HepG2 (cell line): Measurements from ENCODE around the gene MRPL43. TPM values are rescaled to one million over a fixed set of nuclear protein-coding genes. Genes with fewer than 3 reads are reported as not detected.

Source experiments
- HDAC2 ChIP-seq: sonication (generic); formaldehyde crosslinking; IDR thresholded peaks from 2 replicates; pipeline ENCODE4 v1.4.0; 2020; ENCODE audit warnings: missing genetic modification reagents
- NBN ChIP-seq: fragments of 450-650 bp; conservative IDR thresholded peaks from 2 replicates; pipeline ENCODE4 v1.6.1; 2017
- POGK ChIP-seq: sonication (generic); formaldehyde crosslinking; conservative IDR thresholded peaks from 2 replicates; pipeline ENCODE4 v1.8.0; 2022; ENCODE audit warnings: mild to moderate bottlenecking, moderate library complexity, missing genetic modification reagents
- TOPORS ChIP-seq: sonication (generic); formaldehyde crosslinking; IDR thresholded peaks from 2 replicates; pipeline ENCODE4 v1.8.0; 2023; ENCODE audit warnings: mild to moderate bottlenecking, missing genetic modification reagents
- ZNF281 ChIP-seq: sonication (generic); formaldehyde crosslinking; IDR thresholded peaks from 2 replicates; pipeline ENCODE4 v1.4.0; 2020; ENCODE audit warnings: missing genetic modification reagents, borderline replicate concordance
- ZNF3 ChIP-seq: IDR thresholded peaks from 2 replicates; pipeline ENCODE4 v1.7.0; 2017; ENCODE audit warnings: inconsistent platforms
- polyA plus RNA-seq, 8 experiments: library from polyadenylated mRNA; depleted of rRNA in 3 of 8; stranded (reverse) in 7 of 8; unstranded in 1 of 8; fragments of >200 nt; fragmentation: Illumina TruSeq in 4 of 8; extraction: Trizol in 4 of 8; gene quantifications; 2 replicates each; pipeline versions ENCODE4 v1.2.1 to v1.2.3, GENCODE V29; 2011 to 2016; ENCODE audit warnings: low read depth in 4 of 8, missing spikeins in 1 of 8, mixed read lengths in 1 of 8; ENCODE audit not compliant: insufficient read depth in 1 of 8
- total RNA-seq, 5 experiments: library from RNA; depleted of rRNA; stranded (reverse); fragments of >200 nt; fragmentation: Illumina TruSeq; extraction: Trizol; gene quantifications; 2 replicates each; pipeline ENCODE4 v1.2.3, GENCODE V29; 2016; ENCODE audit warnings: low read depth in 1 of 5
- TF ChIP-seq, protein P1 (sequence below): IDR thresholded peaks from 2 replicates; pipeline ENCODE4 v1.4.0; 2020; ENCODE audit warnings: mild to moderate bottlenecking, missing genetic modification reagents
- TF ChIP-seq, protein P2 (sequence below): sonication (generic); formaldehyde crosslinking; IDR thresholded peaks from 2 replicates; pipeline ENCODE4 v1.4.0; 2020; ENCODE audit warnings: missing genetic modification reagents
- TF ChIP-seq, protein P3 (sequence below): IDR thresholded peaks from 2 replicates; pipeline ENCODE4 v1.6.1; 2016; ENCODE audit warnings: low read depth, missing genetic modification reagents, missing compliant biosample characterization

The MRPL43 gene
- total and polyA plus RNA-seq, 2 of the 13 experiments (the other 11 are each of a cell fraction or from before 2014, with no cell fraction given) = 71.0 to 73.7 TPM

- TF ChIP-seq, protein P1, sequence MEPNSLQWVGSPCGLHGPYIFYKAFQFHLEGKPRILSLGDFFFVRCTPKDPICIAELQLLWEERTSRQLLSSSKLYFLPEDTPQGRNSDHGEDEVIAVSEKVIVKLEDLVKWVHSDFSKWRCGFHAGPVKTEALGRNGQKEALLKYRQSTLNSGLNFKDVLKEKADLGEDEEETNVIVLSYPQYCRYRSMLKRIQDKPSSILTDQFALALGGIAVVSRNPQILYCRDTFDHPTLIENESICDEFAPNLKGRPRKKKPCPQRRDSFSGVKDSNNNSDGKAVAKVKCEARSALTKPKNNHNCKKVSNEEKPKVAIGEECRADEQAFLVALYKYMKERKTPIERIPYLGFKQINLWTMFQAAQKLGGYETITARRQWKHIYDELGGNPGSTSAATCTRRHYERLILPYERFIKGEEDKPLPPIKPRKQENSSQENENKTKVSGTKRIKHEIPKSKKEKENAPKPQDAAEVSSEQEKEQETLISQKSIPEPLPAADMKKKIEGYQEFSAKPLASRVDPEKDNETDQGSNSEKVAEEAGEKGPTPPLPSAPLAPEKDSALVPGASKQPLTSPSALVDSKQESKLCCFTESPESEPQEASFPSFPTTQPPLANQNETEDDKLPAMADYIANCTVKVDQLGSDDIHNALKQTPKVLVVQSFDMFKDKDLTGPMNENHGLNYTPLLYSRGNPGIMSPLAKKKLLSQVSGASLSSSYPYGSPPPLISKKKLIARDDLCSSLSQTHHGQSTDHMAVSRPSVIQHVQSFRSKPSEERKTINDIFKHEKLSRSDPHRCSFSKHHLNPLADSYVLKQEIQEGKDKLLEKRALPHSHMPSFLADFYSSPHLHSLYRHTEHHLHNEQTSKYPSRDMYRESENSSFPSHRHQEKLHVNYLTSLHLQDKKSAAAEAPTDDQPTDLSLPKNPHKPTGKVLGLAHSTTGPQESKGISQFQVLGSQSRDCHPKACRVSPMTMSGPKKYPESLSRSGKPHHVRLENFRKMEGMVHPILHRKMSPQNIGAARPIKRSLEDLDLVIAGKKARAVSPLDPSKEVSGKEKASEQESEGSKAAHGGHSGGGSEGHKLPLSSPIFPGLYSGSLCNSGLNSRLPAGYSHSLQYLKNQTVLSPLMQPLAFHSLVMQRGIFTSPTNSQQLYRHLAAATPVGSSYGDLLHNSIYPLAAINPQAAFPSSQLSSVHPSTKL (CRISPR knock-in tag) = no peak
- TF ChIP-seq POGK (CRISPR knock-in tag) (no peak), ZNF281 (CRISPR knock-in tag) (peak; percentile 51; the same call in 1 of the 2 replicates), TOPORS (no peak), NBN (no peak), HDAC2 (CRISPR knock-in tag) (no peak), ZNF3 (CRISPR knock-in tag) (peak; percentile 74; the same call in 1 of the 2 replicates)
- TF ChIP-seq, protein P2, sequence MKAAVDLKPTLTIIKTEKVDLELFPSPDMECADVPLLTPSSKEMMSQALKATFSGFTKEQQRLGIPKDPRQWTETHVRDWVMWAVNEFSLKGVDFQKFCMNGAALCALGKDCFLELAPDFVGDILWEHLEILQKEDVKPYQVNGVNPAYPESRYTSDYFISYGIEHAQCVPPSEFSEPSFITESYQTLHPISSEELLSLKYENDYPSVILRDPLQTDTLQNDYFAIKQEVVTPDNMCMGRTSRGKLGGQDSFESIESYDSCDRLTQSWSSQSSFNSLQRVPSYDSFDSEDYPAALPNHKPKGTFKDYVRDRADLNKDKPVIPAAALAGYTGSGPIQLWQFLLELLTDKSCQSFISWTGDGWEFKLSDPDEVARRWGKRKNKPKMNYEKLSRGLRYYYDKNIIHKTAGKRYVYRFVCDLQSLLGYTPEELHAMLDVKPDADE = no peak
- TF ChIP-seq, protein P3, sequence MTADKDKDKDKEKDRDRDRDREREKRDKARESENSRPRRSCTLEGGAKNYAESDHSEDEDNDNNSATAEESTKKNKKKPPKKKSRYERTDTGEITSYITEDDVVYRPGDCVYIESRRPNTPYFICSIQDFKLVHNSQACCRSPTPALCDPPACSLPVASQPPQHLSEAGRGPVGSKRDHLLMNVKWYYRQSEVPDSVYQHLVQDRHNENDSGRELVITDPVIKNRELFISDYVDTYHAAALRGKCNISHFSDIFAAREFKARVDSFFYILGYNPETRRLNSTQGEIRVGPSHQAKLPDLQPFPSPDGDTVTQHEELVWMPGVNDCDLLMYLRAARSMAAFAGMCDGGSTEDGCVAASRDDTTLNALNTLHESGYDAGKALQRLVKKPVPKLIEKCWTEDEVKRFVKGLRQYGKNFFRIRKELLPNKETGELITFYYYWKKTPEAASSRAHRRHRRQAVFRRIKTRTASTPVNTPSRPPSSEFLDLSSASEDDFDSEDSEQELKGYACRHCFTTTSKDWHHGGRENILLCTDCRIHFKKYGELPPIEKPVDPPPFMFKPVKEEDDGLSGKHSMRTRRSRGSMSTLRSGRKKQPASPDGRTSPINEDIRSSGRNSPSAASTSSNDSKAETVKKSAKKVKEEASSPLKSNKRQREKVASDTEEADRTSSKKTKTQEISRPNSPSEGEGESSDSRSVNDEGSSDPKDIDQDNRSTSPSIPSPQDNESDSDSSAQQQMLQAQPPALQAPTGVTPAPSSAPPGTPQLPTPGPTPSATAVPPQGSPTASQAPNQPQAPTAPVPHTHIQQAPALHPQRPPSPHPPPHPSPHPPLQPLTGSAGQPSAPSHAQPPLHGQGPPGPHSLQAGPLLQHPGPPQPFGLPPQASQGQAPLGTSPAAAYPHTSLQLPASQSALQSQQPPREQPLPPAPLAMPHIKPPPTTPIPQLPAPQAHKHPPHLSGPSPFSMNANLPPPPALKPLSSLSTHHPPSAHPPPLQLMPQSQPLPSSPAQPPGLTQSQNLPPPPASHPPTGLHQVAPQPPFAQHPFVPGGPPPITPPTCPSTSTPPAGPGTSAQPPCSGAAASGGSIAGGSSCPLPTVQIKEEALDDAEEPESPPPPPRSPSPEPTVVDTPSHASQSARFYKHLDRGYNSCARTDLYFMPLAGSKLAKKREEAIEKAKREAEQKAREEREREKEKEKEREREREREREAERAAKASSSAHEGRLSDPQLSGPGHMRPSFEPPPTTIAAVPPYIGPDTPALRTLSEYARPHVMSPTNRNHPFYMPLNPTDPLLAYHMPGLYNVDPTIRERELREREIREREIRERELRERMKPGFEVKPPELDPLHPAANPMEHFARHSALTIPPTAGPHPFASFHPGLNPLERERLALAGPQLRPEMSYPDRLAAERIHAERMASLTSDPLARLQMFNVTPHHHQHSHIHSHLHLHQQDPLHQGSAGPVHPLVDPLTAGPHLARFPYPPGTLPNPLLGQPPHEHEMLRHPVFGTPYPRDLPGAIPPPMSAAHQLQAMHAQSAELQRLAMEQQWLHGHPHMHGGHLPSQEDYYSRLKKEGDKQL = no peak
- TF ChIP-seq, all 625 proteins: peak for 8
Observed at GRCh38 chr10:101029520-101030295, 42.4 kb upstream of the MRPL43 start (continued).
